ENCODE measurements around the gene RAX. TPM values are rescaled to one million over a fixed set of nuclear protein-coding genes. Genes with fewer than 3 reads are reported as not detected.

The RAX gene
- total and polyA plus RNA-seq, 2 donors (not counting 1 experiment from before 2014, with no cell fraction given): not detected

- Histone ChIP-seq H3K4me1 (ENCODE audit: control insufficient read depth in 2 of 2, insufficient read depth in 2 of 2, low read length in 2 of 2) (no peaks in the 10 kb centered on the region), H3K79me2 (ENCODE audit: control insufficient read depth, insufficient read depth, low read length) (no peaks in the 10 kb centered on the region), H3K27me3 (replicated peaks in 1 of 4; ENCODE audit: control extremely low read depth in 1 of 4, control insufficient read depth in 3 of 4, insufficient read depth in 4 of 4, low read length in 3 of 4) (peaks cover 0 to 8% (median 3%) of the 10 kb centered on the region in 4 experiments), H3K27ac (ENCODE audit: low read length in 2 of 2) (no peak within 1 kb of the TSS), H3K4me2 (replicated peaks; ENCODE audit: low read depth, low read length, poor library complexity, severe bottlenecking) (no peak within 1 kb of the TSS), H3K9ac (ENCODE audit: low read length) (no peak within 1 kb of the TSS), H3K36me3 (replicated peaks in 1 of 2; ENCODE audit: control extremely low read depth in 1 of 2, control insufficient read depth in 1 of 2, extremely low read depth in 1 of 2, insufficient read depth in 2 of 2, low read length in 1 of 2) (no peaks in the 10 kb centered on the region), H2AFZ (ENCODE audit: insufficient read depth, low read depth, low read length, poor library complexity, severe bottlenecking) (no peak within 1 kb of the TSS), H3K9me3 (ENCODE audit: control extremely low read depth in 1 of 3, control insufficient read depth in 2 of 3, insufficient read depth in 1 of 3, low read length in 2 of 3) (no peaks in the 10 kb centered on the region), H3K4me3 (ENCODE audit: control extremely low read depth in 1 of 5, extremely low read depth in 1 of 5, insufficient read depth in 1 of 5, low read depth in 2 of 5, low read length in 4 of 5) (no peak within 1 kb of the TSS), H4K20me1 (ENCODE audit: control insufficient read depth, insufficient read depth, low read length, poor library complexity, severe bottlenecking) (no peaks in the 10 kb centered on the region)
- no peak for DNase-seq
- intact Hi-C loops (cut with micrococcal nuclease): no loop called here
- Mint-ChIP-seq H3K27me3 (peaks cover 21% of the 10 kb centered on the region), H3K9me3 (ENCODE audit: insufficient read depth) (no peaks in the 10 kb centered on the region), H3K4me1 (no peaks in the 10 kb centered on the region), H3K4me3 (no peak within 1 kb of the TSS), H3K27ac (no peak within 1 kb of the TSS)
- TF ChIP-seq CTCF (IDR thresholded peaks at IDR 0.05) (no peak), EZH2 (IDR thresholded peaks at IDR 0.05; ENCODE audit: borderline replicate concordance, insufficient read depth, low read depth, low read length, poor library complexity, severe bottlenecking) (no peak)
- WGBS (ENCODE audit: insufficient coverage): no CpG with 5 or more reads among the region's 4 CpGs
- ATAC-seq (ENCODE audit: low read depth): no peak
- ChIA-PET POLR2A (no interaction called here), CTCF (interaction anchor here (1.2 to 2.2 kb wide), 2 partner anchors 10 to 84 kb away, joined by 4 to 8 read pairs; no protein-coding TSS in a partner anchor)
These were observed 45.3 kb upstream of the RAX start, which contains the start of gene CPLX4 for GRCh38 chr18:59318460-59319050. TSS of gene CPLX4 (minus strand) at chr18:59318649. CDS start at chr18:59318462, 187 bp downstream.

DNA sequence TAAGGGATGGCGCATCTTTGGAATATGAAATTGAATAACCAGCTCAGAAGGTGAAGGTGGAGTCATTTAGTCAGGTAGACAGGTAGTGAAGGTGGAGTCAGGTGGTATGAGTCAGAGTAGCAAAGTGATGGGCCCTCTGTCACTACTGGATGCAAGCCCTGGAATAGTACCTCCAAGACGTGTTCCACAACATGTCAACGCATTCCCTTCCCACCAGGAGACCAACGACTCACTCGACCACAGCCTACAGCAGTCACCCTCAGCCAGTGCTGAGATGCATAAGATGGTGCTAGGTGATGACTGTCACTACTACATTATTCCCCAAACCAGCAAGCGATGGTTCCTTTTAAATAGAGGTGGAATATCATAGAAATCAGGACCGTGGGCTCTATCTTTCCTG lies 38.4 kb upstream of the RAX start:
- Histone ChIP-seq H3K4me2 (replicated peaks; ENCODE audit: low read depth, low read length, poor library complexity, severe bottlenecking) (no peak overlapping the region), H3K4me1 (ENCODE audit: control insufficient read depth in 2 of 2, insufficient read depth in 2 of 2, low read length in 2 of 2) (peaks cover 10 to 11% of the 10 kb centered on the region in 2 donors), H3K36me3 (replicated peaks in 1 of 2; ENCODE audit: control extremely low read depth in 1 of 2, control insufficient read depth in 1 of 2, extremely low read depth in 1 of 2, insufficient read depth in 2 of 2, low read length in 1 of 2) (no peaks in the 10 kb centered on the region), H3K9ac (ENCODE audit: low read length) (no peak overlapping the region), H4K20me1 (ENCODE audit: control insufficient read depth, insufficient read depth, low read length, poor library complexity, severe bottlenecking) (no peaks in the 10 kb centered on the region), H2AFZ (ENCODE audit: insufficient read depth, low read depth, low read length, poor library complexity, severe bottlenecking) (no peak overlapping the region), H3K27ac (ENCODE audit: low read length in 2 of 2) (no peak overlapping the region), H3K27me3 (replicated peaks in 1 of 4; ENCODE audit: control extremely low read depth in 1 of 4, control insufficient read depth in 3 of 4, insufficient read depth in 4 of 4, low read length in 3 of 4) (peaks cover 0 to 25% (median 12%) of the 10 kb centered on the region in 4 experiments), H3K9me3 (ENCODE audit: control extremely low read depth in 1 of 3, control insufficient read depth in 2 of 3, insufficient read depth in 1 of 3, low read length in 2 of 3) (peaks cover 0 to 3% (median 0%) of the 10 kb centered on the region in 3 donors), H3K4me3 (ENCODE audit: control extremely low read depth in 1 of 5, extremely low read depth in 1 of 5, insufficient read depth in 1 of 5, low read depth in 2 of 5, low read length in 4 of 5) (no peak overlapping the region), H3K79me2 (ENCODE audit: control insufficient read depth, insufficient read depth, low read length) (no peaks in the 10 kb centered on the region)
- ATAC-seq (ENCODE audit: low read depth): no peak
- no peak overlapping the region for H3K4me3 Mint-ChIP-seq
- no peak for TF ChIP-seq EZH2 (IDR thresholded peaks at IDR 0.05; ENCODE audit: borderline replicate concordance, insufficient read depth, low read depth, low read length, poor library complexity, severe bottlenecking)
- TF ChIP-seq CTCF (IDR thresholded peaks at IDR 0.05): no peak
- no peaks in the 10 kb centered on the region for H3K4me1 Mint-ChIP-seq
- no peak overlapping the region for H3K27ac Mint-ChIP-seq
- intact Hi-C loops (cut with micrococcal nuclease): loop anchor here (5.0 kb wide), 1 partner anchor 46 kb away; the partner anchor contains the start of gene LMAN1
- DNase-seq: no peak
- H3K9me3 Mint-ChIP-seq (ENCODE audit: insufficient read depth): no peaks in the 10 kb centered on the region
- 100% methylated on average over 1 of the region's 7 CpGs for WGBS (ENCODE audit: insufficient coverage)
- H3K27me3 Mint-ChIP-seq: peaks cover 45% of the 10 kb centered on the region
- CTCF ChIA-PET: interaction anchor here (1.4 to 5.0 kb wide), 2 partner anchors 14 to 91 kb away, joined by 3 to 81 read pairs; no protein-coding TSS in a partner anchor
- POLR2A ChIA-PET: no interaction called here
